GM12865 (cell line): ENCODE data around the gene ASCC1.
"Not testable (repeated sequence)": the region's sequence is repeated elsewhere in the genome, so short reads cannot be mapped to it uniquely, and the experiment has no call there.

Experiments used
- DNase-seq: peaks from one replicate; pipeline ENCODE4 v3.0.0; 2010; ENCODE audit warnings: low read depth
- H3K4me3 ChIP-seq: 2 replicates; pipeline ENCODE4 v1.5.1; 2011; ENCODE audit warnings: mild to moderate bottlenecking, low read depth, low read length, control low read depth
- CTCF ChIP-seq: IDR thresholded peaks from 2 replicates; pipeline ENCODE4 v1.5.1; 2011; ENCODE audit warnings: low read length, control low read depth, low read depth, inconsistent platforms; ENCODE audit not compliant: insufficient read depth; ENCODE audit errors: missing control alignments

ASCC1 gene

GRCh38 chr10:72146559-72147323 is 69.3 kb downstream of the ASCC1 start:
- no peak for TF ChIP-seq CTCF
- no peak for DNase-seq

GRCh38 chr10:72146071-72146470 is 70.0 kb downstream of the ASCC1 start:
- TF ChIP-seq CTCF, result no peak
- DNase-seq, result no peak
- H3K4me3 ChIP-seq, result no peak overlapping the region

More at GRCh38 chr10:72146559-72147323, 69.3 kb downstream of the ASCC1 start:
- H3K4me3 ChIP-seq, result no peak overlapping the region

- TF ChIP-seq CTCF, result no peak
- DNase-seq, result no peak
- no peak overlapping the region for H3K4me3 ChIP-seq
Measured at GRCh38 chr10:72145657-72146056, 70.4 kb downstream of the ASCC1 start.

- DNase-seq, result no peak
- no peak overlapping the region for H3K4me3 ChIP-seq
- TF ChIP-seq CTCF, result no peak
Measured at GRCh38 chr10:72140850-72141249, 75.2 kb downstream of the ASCC1 start.

GRCh38 chr10:72140174-72140573 is 75.9 kb downstream of the ASCC1 start:
- DNase-seq, result no peak
- H3K4me3 ChIP-seq, result no peak overlapping the region
- no peak for TF ChIP-seq CTCF

GRCh38 chr10:72137583-72137982 is 78.5 kb downstream of the ASCC1 start:
- DNase-seq, result no peak
- H3K4me3 ChIP-seq, result no peak overlapping the region
- TF ChIP-seq CTCF, result no peak

GRCh38 chr10:72136225-72136624 is 79.9 kb downstream of the ASCC1 start:
- not testable (repeated sequence) for DNase-seq, H3K4me3 ChIP-seq
